ENCODE data around the gene EIF2S1.
"Not testable (repeated sequence)": the region's sequence is repeated elsewhere in the genome, so short reads cannot be mapped to it uniquely, and the experiment has no call there.

EIF2S1 gene

DNA sequence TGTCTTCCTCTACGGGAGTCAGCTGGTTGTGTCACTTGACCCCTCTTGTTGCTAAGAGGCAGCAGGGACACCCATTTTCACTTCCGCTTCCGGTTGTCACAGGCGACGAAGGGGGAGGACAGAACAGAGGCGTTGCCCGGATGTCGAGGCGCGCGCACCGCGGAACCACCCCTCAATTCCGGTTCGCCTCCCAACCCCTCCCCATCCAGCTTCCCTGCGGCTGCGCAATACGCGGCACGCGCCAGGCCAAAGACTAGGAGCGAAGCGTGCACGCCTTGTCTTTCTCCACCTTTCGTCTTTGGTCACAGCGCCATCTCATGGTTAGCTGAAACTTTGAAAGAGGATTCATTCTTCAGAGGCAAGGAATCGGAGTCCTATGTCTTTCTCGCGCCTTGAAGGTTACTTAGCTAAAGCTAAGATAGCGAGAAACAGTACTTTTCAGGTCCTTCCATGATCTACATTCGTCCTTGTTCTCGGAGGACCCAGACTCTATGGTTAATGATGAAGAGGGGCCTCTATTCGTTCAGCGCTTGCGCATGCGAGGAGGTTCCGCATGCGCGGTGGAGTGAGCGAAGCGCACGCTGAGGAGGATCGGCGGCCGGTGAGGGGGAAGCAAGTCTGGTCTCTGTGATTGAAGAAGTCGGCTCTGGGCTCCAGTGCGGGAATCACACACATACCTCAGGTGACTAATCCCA lies at the start of gene EIF2S1, which contains the start of gene ATP6V1D:
Gene EIF2S1, plus strand, starts transcription at position 554 of the 695 bp plus-strand sequence. CDS start 4,440 bp downstream, outside the sequence.
Gene ATP6V1D, minus strand, starts transcription at position 30 of the 695 bp plus-strand sequence. CDS start 106 bp downstream, outside the sequence.
- peak; percentile 98 to 99 for DNase-seq

DNA sequence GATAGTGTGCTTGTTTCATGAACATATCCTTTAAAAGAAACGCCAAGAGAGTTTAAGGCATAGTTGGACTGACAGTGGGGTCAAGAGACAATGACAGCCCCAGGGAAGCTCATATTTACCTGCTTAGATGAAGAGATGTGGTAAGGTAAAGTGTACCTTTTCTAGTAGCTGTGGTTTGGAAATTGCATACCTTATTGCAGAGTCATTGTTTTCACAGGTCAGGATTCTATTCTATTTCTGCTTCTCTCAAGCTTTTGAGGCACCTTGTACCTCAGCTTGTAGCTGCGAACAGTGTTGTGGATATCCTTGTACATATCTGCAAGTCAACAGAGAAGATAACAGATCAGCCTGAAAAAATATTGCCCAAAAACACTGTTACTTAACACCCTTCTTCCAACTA lies 48.3 kb upstream of the EIF2S1 start:
- no peak for DNase-seq

DNA sequence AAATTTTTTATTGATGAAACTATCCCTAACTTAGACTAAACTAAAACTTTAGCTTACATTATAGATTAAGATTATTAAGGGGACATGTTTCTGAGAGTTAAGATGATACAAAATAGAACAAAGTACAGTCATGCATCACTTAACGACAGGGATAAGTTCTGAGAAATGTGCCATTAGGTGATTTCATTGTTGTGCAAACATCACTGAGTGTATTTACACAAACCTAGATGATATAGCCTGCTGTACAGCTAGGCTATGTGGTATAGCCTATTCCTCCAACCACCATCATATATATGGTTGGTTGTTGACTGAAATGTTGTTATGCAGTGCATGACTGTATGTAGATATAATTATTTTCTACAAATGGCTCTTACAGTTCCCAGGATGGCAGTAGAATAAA lies 47.0 kb upstream of the EIF2S1 start:
- no peak for DNase-seq

DNA sequence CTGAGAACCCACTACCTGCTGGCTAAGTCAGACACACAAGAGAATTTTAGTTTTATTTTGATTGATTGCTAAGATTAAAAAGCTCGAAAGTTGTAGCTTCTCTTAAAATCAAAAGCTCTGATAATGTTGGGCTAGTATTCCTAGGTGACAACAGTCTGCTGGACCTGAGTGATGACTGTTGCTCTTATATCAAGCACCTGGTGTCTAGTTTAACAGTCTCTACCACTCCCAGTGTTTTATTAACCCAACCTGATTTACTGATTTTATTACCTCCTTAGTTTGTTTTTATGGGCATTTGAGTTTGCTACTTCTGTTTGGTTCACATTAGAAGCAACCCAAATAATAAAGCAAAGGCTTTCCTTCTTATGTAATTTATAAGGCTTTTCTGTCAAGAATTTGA lies 42.3 kb upstream of the EIF2S1 start:
- no peak for DNase-seq

DNA sequence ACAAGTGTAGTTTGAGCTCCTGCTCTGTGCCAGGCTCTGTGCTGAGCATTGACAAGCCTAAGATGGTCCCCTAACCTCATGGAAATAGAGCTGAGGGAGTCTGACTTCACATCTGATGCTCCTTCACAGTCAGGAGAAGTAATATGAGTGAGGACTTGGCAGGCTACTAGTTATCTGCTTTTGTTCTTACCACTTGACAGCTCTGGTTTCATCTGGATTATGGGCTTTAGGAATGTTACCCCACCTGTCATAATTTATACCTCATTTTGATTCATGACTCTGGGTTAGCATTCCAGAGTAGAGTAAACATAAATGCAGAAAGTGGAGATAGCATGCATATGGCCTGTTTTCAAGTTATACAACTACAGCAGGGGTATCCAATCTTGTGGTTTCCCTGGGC lies 41.0 kb upstream of the EIF2S1 start:
- no peak for DNase-seq

DNA sequence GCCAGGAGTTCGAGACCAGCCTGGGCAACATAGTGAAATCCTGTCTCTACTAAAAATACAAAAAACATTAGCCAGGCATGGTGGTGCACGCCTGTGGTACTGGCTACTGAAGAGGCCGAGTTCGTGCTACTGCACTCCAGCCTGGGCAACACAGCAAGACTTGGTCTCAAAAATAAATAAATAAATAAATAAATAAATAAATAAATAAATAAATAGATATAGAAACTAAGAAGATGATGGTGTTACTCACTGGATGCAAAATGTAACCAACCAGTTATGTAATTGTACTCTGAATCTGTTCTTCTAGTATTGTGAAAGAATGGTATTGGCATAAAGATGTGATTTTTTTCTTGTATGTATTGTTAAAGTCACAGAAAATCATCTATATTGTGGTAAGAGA lies 30.5 kb upstream of the EIF2S1 start:
- not testable (repeated sequence) for DNase-seq

DNA sequence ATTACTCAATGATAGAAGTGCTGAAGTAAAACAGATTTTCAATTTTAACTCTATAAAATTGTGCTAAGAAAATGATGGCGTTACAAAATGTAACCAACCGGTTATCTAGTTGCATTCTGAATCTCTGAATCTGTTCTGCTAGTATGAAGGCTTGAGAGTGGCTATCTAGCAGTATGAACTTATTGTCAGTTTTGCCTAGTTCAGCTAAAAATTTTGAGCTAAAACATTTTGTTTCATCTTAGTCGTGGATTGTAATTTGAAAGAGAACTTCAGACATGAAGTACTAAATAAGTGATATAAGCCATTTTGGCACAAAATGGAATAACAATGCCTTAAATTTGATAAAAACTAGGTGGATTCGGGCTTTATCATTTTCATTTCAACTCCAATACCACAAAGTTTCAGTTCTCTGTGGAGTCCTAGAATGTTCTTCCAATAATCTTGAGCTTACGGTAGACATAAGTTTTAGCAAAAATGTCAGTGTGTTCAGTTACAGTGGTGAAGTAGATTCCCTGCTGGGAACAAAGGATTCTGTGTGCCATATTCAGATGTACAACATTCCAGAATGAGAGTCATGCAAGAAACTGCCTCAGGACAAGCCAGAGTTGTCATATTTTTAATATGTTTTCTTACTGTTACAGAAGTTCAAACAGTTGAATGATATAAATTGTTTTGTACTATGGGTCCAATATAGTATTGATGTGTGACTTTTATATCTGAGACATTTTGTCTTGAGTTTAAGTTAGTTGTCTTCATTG lies 28.6 kb upstream of the EIF2S1 start:
- no peak for DNase-seq

DNA sequence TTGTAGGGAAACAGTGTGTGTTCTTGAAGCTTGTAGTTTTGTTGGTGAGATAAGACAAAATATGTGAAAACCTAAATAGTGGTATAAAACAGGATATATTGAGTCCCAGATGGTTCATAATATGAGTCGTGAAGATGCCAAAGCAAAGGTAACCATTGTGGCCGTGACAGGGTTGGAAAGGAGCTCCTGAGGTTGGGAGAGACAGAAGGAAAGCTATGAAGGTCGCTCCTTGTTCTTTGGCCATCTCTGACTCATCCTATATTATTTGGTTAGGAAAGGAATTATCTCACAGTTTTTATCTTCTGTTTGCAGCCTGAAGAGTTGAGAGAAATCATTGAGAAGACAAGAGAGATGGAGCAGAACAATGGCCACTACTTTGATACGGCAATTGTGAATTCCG lies 27.7 kb upstream of the EIF2S1 start:
- DNase-seq: no peak

DNA sequence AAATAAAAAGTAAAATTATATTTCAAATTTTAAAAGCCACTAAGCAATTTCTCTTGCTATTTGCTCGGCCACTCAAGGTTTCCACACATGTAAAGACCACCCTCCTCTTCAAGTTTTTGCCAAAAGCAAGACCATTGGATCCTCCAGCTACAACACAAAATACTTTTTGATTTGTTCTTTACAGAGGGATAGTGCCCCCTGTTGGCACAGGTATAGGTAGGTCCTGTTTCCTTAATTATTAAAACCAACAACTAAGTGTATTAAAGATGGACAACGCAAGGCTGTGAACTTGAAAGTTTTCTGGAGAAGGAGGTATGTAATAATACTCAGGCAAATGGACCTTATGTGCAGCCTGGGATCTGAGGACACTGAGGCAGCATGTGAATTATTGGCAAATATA lies 24.3 kb upstream of the EIF2S1 start:
- no peak for DNase-seq

DNA sequence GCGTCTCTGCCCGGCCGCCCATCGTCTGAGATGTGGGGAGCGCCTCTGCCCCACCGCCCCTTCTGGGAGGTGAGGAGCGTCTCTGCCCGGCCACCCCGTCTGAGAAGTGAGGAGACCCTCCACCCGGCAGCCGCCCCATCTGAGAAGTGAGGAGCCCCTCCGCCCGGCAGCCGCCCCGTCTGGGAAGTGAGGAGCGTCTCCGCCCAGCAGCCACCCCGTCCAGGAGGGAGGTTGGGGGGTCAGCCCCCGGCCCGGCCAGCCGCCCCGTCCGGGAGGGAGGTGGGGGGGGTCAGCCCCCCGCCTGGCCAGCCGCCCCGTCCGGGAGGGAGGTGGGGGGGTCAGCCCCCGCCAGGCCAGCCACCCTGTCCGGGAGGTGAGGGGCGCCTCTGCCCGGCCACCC lies 18.9 kb upstream of the EIF2S1 start:
- DNase-seq: not testable (repeated sequence)

DNA sequence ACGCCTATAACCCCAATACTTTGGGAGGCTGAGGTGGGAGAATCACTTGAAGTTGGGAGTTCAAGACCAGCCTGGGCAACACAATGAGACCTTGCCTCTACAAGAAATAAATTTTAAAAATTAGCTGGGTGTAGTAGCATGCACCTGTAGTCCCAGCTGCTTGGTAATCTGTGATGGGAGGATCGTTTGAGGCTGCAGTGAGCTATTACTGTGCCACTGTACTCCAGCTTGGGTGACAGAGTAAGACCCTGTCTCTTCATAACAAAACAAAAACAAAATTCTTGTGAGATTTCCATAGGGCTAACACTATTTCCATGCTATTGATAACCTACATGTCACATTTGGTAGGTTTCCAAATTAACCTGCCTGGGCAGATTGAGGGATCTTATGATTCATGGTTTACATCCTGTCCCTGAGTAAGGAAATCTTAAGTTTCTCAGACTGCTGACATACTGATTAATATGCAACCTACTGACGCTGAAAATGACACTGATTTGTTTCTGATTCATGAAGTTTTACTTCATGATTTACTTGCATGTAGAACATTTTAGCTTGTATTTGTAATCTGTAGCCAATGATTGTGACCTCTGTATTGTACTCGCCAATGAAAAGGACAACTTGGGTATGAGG lies 16.4 kb upstream of the EIF2S1 start:
- no peak for DNase-seq

DNA sequence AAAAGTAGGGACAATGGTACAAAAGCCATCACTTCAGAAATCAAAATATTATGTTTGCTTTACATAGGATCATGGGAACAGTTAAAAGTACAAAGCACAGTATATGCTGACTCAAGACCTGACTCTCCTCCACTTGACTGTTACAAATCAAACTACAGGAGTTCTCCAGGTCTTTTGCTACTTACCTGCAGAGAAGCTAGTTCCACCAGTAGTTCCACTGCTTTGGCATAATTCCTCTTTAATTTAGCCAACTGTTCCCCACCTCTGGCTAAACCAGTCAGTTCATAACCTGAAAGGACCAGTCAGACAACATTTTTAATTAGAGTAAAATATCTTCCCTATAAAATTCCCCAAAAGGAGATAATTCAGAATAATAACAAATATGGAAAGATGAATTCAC lies 14.5 kb upstream of the EIF2S1 start:
- DNase-seq: no peak

DNA sequence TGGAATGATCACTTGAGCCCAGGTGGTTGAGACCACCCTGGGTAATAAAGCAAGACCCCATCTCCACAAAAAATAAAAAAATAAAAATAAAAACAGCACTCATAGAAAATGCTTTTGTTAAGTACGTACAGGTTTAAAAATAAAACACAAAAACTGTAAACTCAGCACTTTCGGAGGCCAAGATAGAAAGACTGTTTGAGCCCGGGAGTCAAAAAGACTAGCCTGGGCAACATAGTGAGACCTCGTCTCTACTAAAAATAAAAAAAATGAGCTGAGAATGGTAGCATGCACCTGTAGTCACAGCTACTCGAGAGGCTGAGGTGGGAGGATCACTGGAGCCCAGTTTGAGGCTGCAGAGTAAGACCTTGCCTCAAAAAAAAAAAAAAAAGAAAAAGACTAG lies 8.1 kb upstream of the EIF2S1 start:
- DNase-seq: no peak

DNA sequence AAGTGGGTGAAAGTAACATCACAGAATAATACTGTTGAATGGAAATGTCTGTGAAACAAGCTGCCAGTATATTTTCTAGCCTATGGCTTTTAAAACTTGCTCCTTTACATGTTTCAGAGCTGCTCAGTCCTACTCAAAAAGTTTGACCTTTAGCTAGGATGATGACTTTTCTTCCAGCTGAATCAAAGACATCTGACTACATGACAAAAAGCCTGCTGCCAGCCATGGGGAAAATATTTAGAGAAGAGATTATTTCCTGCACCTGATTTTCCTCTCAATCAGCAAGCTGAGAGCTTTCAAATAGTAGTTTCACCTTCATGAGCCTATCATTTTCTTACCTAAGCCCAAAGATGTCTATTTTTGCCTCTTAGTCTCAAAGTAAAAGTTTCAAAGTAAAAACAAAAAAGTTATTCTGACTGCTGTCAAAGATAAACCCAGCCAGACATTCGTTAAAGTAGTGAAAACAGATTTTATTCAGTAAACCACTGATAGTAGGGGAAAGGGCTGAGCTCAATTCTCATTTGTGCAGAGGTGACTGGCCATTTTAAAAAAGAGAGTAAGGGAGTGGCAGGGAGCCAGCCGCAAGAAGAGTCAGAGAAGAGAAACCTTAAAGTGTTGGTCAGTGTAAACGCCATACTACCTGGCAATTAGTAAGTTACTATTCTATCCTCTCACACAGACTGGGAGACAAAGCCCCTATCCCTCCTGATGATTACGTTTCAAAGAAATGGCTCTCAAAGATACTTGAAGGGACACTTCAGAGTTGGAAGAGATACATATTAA lies 2.8 kb upstream of the EIF2S1 start:
- no peak for DNase-seq

DNA sequence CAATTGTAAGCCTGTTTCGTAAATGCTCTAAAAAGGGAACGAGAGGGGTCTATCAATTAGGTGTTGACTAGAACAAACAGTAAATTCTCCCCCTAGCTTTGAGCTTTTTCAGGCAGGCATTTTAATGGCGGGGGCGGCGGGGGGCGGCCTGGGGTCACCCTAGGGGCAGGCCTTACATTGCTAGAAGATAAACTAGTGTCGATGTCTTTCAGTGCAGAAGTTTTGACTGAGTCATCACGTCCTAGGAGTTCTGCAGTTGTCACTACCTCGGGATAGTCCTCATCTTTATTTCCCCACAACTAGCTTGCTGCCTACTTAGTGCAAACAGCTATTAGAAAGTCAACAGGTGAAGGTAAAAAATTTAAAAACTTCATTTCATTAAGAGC lies 2.2 kb upstream of the EIF2S1 start:
- DNase-seq: no peak

DNA sequence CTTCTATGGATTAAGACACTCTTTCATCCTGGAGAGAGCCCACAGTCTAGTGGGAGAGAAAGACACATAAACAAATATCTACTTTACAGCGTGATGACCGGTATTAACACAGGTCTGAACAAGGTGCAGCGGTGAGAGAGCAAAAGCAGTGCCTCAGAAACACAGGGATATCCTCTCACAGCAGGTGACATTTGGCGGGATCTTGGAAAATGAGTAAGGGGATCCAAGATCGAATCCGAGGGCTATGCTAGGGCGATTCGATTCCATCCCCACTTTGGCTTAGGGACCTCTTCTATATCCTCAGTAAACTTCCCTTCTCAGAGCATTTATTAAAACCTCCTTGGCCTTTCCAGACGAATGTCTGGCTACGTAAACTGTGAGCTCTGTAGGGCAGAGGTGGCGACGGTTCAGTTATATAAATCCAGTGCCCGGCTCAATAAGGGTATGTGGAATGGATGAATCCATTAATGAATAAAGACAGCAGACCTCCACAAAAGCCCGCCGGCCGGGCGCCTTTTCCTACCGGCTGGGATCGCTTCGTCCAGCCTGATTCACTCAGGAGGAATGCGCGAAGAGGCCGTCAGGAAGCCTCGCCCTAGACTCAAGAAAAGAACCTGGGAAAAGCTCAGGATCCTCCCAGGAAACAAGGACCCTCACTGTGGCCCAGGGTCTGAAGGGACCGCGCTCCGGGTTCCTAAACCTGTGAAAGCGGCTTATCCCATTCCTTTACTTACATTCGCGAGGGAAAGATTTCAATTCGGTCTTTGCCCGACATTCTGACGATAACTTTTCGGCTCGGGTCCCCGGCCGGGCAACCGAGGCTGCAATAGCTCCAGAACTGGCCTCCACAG lies 979 bp upstream of the EIF2S1 start:
- peak in 1 of 2 experiments; percentile 34 for DNase-seq

DNA sequence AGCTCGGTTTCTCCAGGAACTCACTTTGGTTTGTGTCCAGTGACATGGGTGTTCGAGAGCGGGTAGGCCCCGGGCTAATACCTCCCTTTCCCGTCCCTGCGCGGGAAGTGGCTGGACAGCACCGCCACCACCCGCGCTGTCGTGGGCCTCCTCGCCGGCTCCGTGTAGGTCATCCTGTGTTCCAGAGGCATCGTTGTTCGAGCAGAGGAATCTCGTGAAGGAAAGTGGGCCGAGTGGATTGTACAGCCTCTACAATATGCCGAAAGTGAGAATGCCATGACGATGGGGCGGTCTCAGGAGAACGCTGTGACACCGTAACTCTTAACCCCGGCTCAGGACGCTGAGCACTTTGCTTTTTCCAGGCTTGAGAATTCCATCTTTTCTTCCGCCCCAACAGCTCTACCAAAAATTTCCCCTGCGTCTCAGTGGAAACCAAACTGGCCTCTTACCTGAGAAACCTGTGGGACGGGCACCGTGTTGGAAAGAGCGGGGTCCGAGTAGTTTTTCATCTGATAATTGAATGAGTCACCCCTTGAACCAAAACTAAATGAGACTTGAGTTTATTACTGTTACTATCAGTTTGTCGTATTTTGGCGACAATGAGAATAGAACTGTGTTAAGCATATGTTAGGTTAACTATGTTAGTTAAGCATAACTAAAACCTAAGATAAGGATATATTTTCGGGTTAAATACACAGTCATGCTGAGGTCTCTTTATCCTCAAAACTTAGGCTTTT lies 510 bp downstream of the EIF2S1 start:
- no peak for DNase-seq

DNA sequence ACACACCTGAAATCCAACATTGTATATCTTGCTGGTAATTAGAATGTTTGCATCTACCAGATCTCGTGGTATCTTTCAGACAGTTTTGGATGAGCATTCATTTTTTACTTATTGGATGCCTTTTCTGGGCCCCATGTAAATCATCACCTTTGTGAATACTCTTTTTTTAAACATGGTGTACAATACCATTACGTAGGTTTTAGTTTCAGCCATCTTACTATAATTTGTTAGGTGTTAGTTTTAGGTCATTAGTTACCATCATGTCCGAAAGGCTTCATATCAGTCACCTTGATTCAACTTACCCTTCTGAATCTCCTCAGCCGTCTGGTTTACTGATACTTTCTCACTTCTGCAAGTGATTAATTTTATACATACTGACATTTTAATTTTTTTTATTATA lies 5.3 kb downstream of the EIF2S1 start:
- DNase-seq: no peak

DNA sequence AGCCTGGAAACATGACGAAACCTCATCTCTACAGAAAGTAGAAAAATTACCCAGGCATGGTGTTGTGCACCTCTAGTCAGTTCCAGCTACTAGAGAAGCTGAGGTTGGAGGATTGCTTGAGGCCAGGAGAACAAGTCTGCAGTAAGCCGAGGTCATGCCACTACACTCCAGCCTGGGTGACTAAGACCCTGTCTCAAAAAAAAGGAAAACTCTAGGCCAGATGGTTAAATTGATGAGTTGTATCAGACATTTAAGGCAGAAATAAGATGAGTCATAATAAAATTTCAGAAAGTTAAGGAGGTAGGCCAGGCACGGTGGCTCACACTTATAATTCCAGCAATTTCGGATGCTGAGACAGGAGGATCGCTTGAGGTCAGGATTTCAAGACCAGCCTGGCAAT lies 10.7 kb downstream of the EIF2S1 start:
- DNase-seq: no peak

DNA sequence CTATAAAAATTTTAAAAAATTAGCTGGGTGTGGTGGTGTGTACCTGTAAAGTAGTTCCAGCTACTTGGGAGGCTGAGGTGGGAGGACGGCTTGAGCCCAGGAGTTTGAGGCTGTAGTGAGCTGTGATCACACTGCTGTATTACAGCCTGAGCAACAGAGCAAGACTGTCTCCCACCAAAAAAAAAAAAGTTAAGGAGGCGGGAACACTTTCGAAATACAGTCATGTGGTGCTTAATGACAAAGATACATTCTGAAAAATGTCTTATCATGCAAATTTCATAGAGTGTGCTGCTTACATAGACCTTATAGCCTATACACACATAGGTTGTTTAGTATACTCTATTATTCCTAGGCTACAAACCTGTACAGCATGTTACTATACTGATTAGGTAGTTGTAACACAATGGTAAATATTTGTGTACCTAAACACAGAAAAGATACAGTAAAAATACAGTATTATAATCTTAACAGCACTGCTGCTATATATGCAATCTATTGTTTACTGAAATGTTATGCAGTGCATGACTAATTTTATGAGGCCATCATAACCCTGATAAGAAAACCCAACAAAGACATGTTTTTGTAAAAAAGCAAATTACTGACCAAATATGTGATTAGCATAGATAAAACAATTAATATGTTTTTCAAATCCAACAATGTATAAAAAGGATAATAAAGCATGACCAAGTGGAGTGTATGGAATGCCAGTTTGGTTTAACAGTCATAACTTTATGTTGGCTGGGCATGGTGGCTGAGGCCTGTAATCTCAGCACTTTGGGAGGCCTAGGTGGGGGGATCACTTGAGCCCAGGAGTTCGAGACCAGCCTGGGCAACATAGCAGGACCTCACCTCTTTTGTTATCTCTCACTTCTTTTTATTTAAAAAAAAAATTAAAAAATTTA lies 11.4 kb downstream of the EIF2S1 start:
- no peak for DNase-seq
